Adrenal gland (tissue), 12 donors: ENCODE results near the gene DPP6. TPM values are rescaled to one million over a fixed set of nuclear protein-coding genes. Genes with fewer than 3 reads are reported as not detected.

Experiments used
- DNase-seq, 7 donors: peaks; one replicate each; pipeline ENCODE4 v3.0.0-alpha.2; 2019 to 2020
- H3K27ac ChIP-seq, 5 donors: fragments of 200-600 bp; sonication (generic) in 4 of 5; 1 replicate in 3 of 5; 2 replicates in 2 of 5; pipeline versions ENCODE4 v1.5.1 to v1.8.0; 2016 to 2020; ENCODE audit warnings: mild to moderate bottlenecking in 1 of 5
- H3K27me3 ChIP-seq: fragments of 200-600 bp; 2 replicates; pipeline ENCODE4 v1.8.0; 2021
- H3K36me3 ChIP-seq, 2 donors: fragments of 200-600 bp; replicated peaks in 1 of 2; 1 replicate in 1 of 2; 2 replicates in 1 of 2; pipeline versions ENCODE4 v1.5.1 to v1.8.0; 2018 to 2022
- H3K4me1 ChIP-seq, 2 donors: fragments of 200-600 bp; replicated peaks in 1 of 2; 1 replicate in 1 of 2; 2 replicates in 1 of 2; pipeline versions ENCODE4 v1.5.1 to v1.8.0; 2018 to 2021
- H3K4me3 ChIP-seq, 4 donors: fragments of 200-600 bp; sonication (generic) in 3 of 4; one replicate each; pipeline ENCODE4 v1.5.1; 2016 to 2018
- H3K9me3 ChIP-seq, 3 donors: fragments of 200-600 bp; sonication (generic) in 1 of 3; replicated peaks in 1 of 3; 1 replicate in 2 of 3; 2 replicates in 1 of 3; pipeline versions ENCODE4 v1.5.1 to v1.8.0; 2016 to 2021
- POLR2A ChIP-seq, 2 donors: fragments of 450-650 bp; IDR thresholded peaks; one replicate each; pipeline ENCODE4 v1.6.1; 2017; ENCODE audit warnings: antibody characterized with exemption in 2 of 2, mild to moderate bottlenecking in 2 of 2, moderate library complexity in 1 of 2
- WGBS, 4 donors: extraction: QIAGEN DNeasy Blood & Tissue Kit in 2 of 4; methylation state at CpG; one replicate each; pipeline versions ENCODE4 v1.1.5 to v1.1.7; 2013 to 2017; 5-methylcytosine and 5-hydroxymethylcytosine counted together
- intact Hi-C, 2 donors: fragments of 100-400 bp; cut with DNase I; formaldehyde crosslinking; loops; one replicate each; pipeline versions ENCODE4 v1.14.1 to v1.15.0; 2022 to 2023
- polyA plus RNA-seq, 3 donors: library from polyadenylated mRNA; stranded (reverse); fragments of 200-250 nt in 2 of 3; fragments of 350-450 nt in 1 of 3; fragmentation: Illumina TruSeq in 1 of 3; extraction: RNeasy Lipid Tissue Mini Kit (QIAGEN cat#74804) in 1 of 3; gene quantifications; one replicate each; pipeline ENCODE4 v1.2.3, GENCODE V29; 2013 to 2014
- total RNA-seq, 9 donors: library from RNA; depleted of rRNA in 4 of 9; stranded (reverse); fragments of >200 nt in 4 of 9; fragments of 120-200 nt in 1 of 9; fragmentation: NEBNext Ultra II Directional in 1 of 9; extraction: Animal tissue kit (Norgen Biotek cat#: 25700) in 1 of 9; gene quantifications; one replicate each; pipeline versions ENCODE4 v1.1.0 to v1.2.4, GENCODE V29; 2013 to 2023
- TF ChIP-seq, protein P1 (sequence below), 6 experiments: fragments of 450-650 bp in 4 of 6; fragments of 200-600 bp in 2 of 6; sonication (generic) in 1 of 6; IDR thresholded peaks; 1 replicate in 5 of 6; 2 replicates in 1 of 6; pipeline versions ENCODE4 v1.5.1 to v1.8.0; 2016 to 2021; ENCODE audit warnings: antibody characterized with exemption in 6 of 6, mild to moderate bottlenecking in 2 of 6, moderate library complexity in 1 of 6
- donor health status: healthy with polysubstance abuse.
- donor health status: Bipolar disorder and iron deficiency.
- donor health status: DM: yes; HTN: yes; CAD: no.
- donor health status: DM: no; HTN: no; CAD: no.
- donor health status: DM: no; HTN: no; CAD: no.
- donor health status: DM: yes; HTN: yes; CAD: no.

The DPP6 gene
- total and polyA plus RNA-seq, 12 donors, result 0.39 to 13.1 (median 5.1) TPM

DNA sequence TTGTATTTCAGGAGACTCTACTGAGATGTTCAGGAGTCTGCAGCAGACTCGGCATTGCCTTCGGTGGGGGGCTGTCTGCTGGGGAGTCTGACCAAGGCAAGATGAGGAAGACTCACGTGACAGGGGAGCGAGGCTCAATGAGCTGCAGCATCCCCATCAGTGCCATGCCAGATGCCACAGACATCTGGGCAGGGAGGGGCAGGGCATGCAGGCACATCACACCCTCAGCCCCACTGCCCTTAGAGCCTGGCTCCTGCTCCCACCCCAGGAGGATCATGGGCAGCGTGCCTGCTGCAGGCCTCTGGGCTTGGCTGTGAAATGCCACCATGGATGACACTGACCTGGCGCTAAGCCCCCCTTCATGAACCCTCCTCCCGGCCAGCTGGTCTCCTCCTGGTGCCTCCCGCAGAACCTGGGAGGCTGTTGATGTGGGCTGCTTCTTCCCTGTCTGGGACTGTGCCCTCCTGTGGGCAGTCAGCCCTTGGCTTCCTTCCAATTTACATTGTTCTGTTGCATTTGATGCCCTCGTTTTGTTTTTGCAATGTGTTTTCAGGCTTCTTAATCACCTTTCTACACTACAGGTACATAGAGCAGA lies 715.7 kb downstream of the DPP6 start:
- H3K9me3 ChIP-seq, result no peaks in the 10 kb centered on the region
- intact Hi-C loops, result no loop called here
- H3K36me3 ChIP-seq, result no peaks in the 10 kb centered on the region
- H3K4me3 ChIP-seq, result no peak overlapping the region
- no peak overlapping the region for H3K27ac ChIP-seq
- DNase-seq, result no peak
- H3K27me3 ChIP-seq, result no peaks in the 10 kb centered on the region
- no peak for TF ChIP-seq POLR2A (IDR thresholded peaks at IDR 0.05)
- TF ChIP-seq, protein P1, sequence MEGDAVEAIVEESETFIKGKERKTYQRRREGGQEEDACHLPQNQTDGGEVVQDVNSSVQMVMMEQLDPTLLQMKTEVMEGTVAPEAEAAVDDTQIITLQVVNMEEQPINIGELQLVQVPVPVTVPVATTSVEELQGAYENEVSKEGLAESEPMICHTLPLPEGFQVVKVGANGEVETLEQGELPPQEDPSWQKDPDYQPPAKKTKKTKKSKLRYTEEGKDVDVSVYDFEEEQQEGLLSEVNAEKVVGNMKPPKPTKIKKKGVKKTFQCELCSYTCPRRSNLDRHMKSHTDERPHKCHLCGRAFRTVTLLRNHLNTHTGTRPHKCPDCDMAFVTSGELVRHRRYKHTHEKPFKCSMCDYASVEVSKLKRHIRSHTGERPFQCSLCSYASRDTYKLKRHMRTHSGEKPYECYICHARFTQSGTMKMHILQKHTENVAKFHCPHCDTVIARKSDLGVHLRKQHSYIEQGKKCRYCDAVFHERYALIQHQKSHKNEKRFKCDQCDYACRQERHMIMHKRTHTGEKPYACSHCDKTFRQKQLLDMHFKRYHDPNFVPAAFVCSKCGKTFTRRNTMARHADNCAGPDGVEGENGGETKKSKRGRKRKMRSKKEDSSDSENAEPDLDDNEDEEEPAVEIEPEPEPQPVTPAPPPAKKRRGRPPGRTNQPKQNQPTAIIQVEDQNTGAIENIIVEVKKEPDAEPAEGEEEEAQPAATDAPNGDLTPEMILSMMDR (IDR thresholded peaks at IDR 0.05), result no peak
- no peaks in the 10 kb centered on the region for H3K4me1 ChIP-seq
- WGBS, 4 donors, result 82 to 86% (median 84%) methylated on average over 5 to 9 of the region's 9 CpGs

DNA sequence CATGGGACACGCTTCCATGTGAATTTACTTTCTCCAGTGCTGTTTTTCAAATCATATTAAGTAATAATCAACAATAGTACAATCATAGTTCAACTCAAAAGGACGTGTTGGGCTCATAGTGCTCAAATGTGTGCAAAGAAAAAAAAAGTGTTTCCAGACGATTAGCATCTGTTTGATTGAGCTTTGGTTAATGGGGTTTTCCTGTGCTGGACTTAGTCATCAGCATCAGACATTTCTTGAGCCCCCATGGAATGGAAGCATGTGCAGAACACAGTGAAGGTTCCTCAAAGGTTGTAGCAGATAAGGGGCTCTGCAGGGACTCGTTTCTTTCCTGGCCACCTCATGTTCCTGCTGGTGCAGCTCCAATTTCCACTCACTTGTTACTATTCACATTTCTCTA lies 716.8 kb downstream of the DPP6 start:
- TF ChIP-seq, protein P1 (IDR thresholded peaks at IDR 0.05), result no peak
- no peak for TF ChIP-seq POLR2A (IDR thresholded peaks at IDR 0.05)
- Histone ChIP-seq H3K4me1 (no peaks in the 10 kb centered on the region), H3K27me3 (no peaks in the 10 kb centered on the region), H3K36me3 (no peaks in the 10 kb centered on the region), H3K4me3 (no peak overlapping the region), H3K9me3 (no peaks in the 10 kb centered on the region), H3K27ac (no peak overlapping the region)
- 56 to 67% (median 62%) methylated on average over 4 of the region's 4 CpGs for WGBS, 4 donors
- intact Hi-C loops, result no loop called here
- no peak for DNase-seq

DNA sequence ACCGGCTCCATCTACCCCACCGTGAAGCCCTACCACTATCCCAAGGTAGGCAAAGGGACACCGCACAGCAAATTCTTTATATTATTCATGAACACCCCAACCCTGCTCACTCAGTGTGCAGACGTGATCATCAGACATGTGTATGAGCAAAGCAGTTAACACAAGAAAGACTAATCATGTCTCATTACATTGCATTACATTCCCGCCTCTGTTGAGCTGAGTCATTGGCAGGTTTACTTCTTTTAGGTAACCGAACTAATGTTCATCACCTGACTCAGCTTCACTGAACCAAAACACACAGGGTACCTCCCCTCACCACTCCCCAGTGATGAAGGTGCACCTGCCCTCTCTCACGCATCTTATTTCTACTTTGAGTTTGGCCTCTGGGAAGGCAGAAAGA lies 717.3 kb downstream of the DPP6 start:
- no peak for DNase-seq
- Histone ChIP-seq H3K4me1 (no peaks in the 10 kb centered on the region), H3K27ac (no peak overlapping the region), H3K4me3 (no peak overlapping the region), H3K36me3 (no peaks in the 10 kb centered on the region), H3K9me3 (no peaks in the 10 kb centered on the region), H3K27me3 (no peaks in the 10 kb centered on the region)
- TF ChIP-seq, protein P1 (IDR thresholded peaks at IDR 0.05), result no peak
- TF ChIP-seq POLR2A (IDR thresholded peaks at IDR 0.05), result no peak
- intact Hi-C loops, result no loop called here
- WGBS, 4 donors, result 84 to 89% (median 86%) methylated on average over 7 of the region's 7 CpGs

DNA sequence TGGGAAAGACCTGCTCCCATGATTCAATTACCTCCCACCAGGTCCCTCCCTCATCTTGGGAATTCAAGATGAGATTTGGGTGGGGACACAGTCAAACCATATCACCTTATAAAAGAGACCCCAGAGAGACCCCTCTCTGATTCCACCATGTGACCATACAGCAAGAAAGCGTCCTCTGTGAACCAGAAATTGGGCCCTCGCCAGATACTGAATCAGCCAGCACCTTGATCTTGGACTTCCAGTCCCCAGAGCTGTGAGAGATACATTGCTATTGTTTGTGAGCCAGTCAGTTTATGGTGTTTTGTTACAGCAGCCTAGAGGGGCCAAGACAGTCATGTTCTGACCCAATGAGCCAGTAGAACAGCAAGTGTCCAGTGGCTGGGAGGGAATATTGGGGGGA lies 718.2 kb downstream of the DPP6 start:
- no peaks in the 10 kb centered on the region for H3K36me3 ChIP-seq
- no peaks in the 10 kb centered on the region for H3K4me1 ChIP-seq
- TF ChIP-seq, protein P1 (IDR thresholded peaks at IDR 0.05), result no peak
- TF ChIP-seq POLR2A (IDR thresholded peaks at IDR 0.05), result no peak
- no peaks in the 10 kb centered on the region for H3K27me3 ChIP-seq
- no peaks in the 10 kb centered on the region for H3K9me3 ChIP-seq
- 67 to 82% (median 78%) methylated on average over 1 to 2 of the region's 2 CpGs for WGBS, 4 donors
- no peak overlapping the region for H3K4me3 ChIP-seq
- intact Hi-C loops, result no loop called here
- H3K27ac ChIP-seq, result no peak overlapping the region
- DNase-seq, result no peak
